Kidney epithelial cell (primary cell): ENCODE results near the gene MAGEL2. TPM values are rescaled to one million over a fixed set of nuclear protein-coding genes. Genes with fewer than 3 reads are reported as not detected.

ENCODE experiments used
- DNase-seq: peaks from one replicate; pipeline ENCODE4 v3.0.0-alpha.2; 2010; ENCODE audit warnings: low read depth
- H3K27me3 ChIP-seq: 2 replicates; pipeline ENCODE4 v1.6.0; 2011; ENCODE audit warnings: low read length; ENCODE audit not compliant: control insufficient read depth, insufficient read depth
- H3K36me3 ChIP-seq: 2 replicates; pipeline ENCODE4 v1.5.1; 2011; ENCODE audit warnings: low read length; ENCODE audit not compliant: control insufficient read depth, insufficient read depth
- H3K4me3 ChIP-seq: 2 replicates; pipeline ENCODE4 v1.5.1; 2011; ENCODE audit warnings: low read depth, mild to moderate bottlenecking, control low read depth, low read length
- total RNA-seq: library from RNA; depleted of rRNA; stranded (reverse); fragments of >200 nt; gene quantifications from 2 replicates; pipeline ENCODE4 v1.2.3, GENCODE V29; 2015
- TF ChIP-seq, protein P1 (sequence below): IDR thresholded peaks from 2 replicates; pipeline ENCODE4 v1.5.1; 2011; ENCODE audit warnings: mild to moderate bottlenecking, moderate library complexity, low read length, control low read depth, inconsistent platforms; ENCODE audit not compliant: insufficient read depth, poor library complexity, severe bottlenecking

The MAGEL2 gene
- total RNA-seq, 1 donor from 2014 or later = 0.88 TPM

DNA sequence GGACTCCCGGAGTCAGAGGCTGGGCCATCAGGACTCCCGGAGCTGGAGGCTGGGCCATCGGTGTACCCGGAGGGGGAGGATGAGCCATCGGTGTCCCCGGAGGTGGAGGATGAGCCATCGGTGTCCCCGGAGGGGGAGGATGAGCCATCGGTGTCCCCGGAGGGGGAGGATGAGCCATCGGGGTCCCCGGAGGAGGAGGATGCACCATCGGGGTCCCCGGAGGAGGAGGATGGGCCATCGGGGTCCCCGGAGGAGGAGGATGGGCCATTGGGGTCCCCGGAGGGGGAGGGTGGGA lies 719 bp downstream of the MAGEL2 start:
- no peaks in the 10 kb centered on the region for H3K36me3 ChIP-seq

DNA sequence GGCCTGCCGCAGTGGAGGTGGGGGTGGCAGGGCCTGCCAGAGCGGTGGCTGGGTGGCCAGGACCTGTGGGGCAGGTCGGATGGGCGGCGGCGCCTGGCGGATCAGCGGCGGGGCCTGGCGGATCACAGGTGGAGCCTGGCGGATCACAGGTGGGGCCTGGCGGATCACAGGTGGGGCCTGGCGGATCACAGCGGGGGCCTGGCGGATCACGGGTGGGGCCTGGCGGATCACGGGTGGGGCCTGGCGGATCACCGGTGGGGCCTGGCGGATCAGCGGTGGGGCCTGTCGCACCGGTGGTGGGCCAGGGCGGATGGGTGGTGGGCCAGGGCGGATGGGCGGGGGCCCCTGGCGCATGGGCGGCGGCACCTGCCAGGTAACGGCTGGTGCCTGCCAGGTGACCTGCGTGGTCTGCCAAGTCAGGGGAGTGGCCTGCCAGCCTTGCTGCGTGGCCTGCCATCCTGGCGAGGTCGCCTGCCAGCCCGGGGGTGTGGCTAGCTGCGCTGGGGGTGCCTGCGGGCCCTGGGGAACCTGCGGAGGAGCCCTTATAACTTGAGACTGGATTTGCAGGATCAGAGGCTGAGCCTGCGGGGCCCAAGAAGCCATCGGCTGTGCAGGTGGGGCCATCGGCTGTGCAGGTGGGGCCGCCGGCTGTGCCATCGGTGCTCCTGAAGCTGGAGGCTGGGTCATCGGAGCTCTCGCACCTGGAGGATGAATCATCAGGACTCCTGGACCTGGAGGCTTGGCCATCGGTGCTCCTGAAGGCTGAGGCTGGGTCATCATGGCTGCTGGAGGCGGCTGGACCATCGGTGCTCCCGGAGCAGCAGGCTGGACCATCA lies 1.3 kb downstream of the MAGEL2 start:
- no peak for DNase-seq
- H3K36me3 ChIP-seq = no peaks in the 10 kb centered on the region
- TF ChIP-seq, protein P1, sequence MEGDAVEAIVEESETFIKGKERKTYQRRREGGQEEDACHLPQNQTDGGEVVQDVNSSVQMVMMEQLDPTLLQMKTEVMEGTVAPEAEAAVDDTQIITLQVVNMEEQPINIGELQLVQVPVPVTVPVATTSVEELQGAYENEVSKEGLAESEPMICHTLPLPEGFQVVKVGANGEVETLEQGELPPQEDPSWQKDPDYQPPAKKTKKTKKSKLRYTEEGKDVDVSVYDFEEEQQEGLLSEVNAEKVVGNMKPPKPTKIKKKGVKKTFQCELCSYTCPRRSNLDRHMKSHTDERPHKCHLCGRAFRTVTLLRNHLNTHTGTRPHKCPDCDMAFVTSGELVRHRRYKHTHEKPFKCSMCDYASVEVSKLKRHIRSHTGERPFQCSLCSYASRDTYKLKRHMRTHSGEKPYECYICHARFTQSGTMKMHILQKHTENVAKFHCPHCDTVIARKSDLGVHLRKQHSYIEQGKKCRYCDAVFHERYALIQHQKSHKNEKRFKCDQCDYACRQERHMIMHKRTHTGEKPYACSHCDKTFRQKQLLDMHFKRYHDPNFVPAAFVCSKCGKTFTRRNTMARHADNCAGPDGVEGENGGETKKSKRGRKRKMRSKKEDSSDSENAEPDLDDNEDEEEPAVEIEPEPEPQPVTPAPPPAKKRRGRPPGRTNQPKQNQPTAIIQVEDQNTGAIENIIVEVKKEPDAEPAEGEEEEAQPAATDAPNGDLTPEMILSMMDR = no peak
- no peak overlapping the region for H3K4me3 ChIP-seq
- peaks cover 11% of the 10 kb centered on the region for H3K27me3 ChIP-seq

More for the DNA sequence above, 719 bp downstream of the MAGEL2 start:
- TF ChIP-seq, protein P1 = no peak
- Histone ChIP-seq H3K27me3 (peaks cover 11% of the 10 kb centered on the region), H3K4me3 (no peak overlapping the region)
- DNase-seq = no peak

DNA sequence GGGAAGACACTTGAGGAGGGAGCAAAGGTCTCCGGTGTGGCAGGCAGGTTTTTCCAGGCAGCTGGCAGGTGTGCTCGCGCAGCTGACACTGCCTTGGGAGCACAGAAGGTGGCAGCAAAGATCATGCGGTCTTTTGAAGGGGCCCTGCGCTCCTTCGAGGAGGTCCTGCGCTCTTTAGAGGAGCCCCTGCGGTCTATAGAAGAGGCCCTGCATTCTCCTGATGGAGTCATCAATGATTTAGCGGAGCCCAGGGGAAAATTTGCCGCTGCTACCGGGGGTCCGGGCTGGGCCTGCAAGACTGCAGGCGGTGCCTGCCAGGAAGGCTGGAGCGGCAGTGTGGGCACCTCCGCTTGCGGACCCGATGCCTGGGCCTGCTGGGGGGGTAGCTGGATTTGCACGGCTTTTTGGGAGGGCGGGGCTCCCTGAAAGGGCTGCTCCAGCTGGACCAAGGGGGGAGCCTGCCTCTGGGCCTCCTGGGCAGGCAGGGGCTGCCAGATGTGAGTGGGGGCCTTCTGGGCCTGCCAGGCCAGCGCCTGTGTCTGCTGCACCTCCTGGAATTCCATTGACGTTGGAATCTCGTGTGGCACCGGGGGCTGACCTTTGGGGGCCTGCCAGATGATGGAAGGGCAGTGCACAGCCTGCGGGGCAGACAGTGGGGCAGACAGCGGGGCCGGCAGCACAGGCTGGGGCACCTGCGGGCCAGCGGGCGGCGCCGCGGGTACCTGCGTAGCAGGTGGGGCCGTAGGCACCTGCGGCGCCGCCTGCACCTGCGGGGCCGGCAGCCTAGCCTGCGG lies 2.1 kb downstream of the MAGEL2 start:
- no peak for DNase-seq
- TF ChIP-seq, protein P1 = no peak
- H3K4me3 ChIP-seq = no peak overlapping the region
- H3K36me3 ChIP-seq = no peaks in the 10 kb centered on the region
- H3K27me3 ChIP-seq = peaks cover 11% of the 10 kb centered on the region

DNA sequence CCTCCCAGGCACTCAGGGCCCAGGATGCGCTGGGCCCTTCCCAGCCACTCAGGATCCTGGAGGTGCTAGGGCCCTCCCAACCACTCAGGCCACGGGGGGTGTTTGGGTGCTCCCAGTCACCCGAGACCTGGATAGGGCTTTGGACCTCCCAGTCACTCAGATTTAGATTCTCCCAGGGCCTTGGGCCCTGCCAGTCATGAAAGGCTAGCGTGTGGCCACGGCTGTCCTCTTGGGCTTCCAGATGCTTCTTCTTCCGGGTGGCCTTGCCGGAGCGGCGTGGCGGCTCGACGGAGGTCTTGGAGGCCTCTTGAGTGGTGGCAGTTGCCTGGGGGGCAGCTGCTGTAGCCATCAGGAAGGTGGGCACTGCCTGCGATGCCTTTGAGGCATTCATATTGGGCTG lies 2.8 kb downstream of the MAGEL2 start:
- no peak for DNase-seq
- TF ChIP-seq, protein P1 = no peak
- H3K4me3 ChIP-seq = no peak overlapping the region
- no peaks in the 10 kb centered on the region for H3K36me3 ChIP-seq
- peaks cover 11% of the 10 kb centered on the region for H3K27me3 ChIP-seq

DNA sequence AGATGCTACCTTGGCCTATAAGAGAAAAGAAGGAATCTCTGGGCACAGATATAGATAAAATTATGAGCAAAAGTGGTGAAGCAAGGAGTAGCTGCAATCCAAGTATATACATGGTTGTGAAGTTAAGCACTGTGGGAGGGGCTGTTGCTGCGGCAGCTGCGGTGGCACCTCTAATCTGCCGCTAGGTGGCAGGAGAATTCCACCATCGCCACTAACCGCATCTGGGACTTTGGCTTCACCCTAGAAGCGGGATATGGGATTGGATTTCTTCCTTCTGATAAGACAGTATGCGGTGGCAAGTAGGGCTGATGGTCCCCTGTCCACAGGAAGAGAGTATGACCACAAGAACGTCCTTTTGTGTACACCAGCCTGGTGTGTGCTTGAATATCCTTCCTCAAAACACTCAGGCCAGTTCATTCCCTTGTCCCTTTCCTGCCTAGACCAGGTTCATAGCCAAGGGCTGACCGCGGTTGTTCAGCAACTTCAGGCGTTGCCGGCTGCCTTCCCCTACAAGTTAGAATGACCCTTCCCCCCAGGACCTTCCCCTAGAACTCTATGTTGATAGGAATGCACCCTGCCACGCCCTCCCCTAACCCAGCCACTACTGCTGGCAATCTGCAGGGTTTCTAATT lies 5.1 kb downstream of the MAGEL2 start:
- TF ChIP-seq, protein P1 = peak; percentile 68
- Histone ChIP-seq H3K4me3 (no peak overlapping the region), H3K36me3 (no peaks in the 10 kb centered on the region), H3K27me3 (peaks cover 8% of the 10 kb centered on the region)
- DNase-seq = no peak
